Naive thymus-derived CD8-positive, alpha-beta T cell (primary cell): ENCODE measurements around the gene ZDHHC11B. TPM values are rescaled to one million over a fixed set of nuclear protein-coding genes. Genes with fewer than 3 reads are reported as not detected.
A peak's percentile ranks its signal among the peaks of the same experiment; 100 is the strongest.
"Not testable (repeated sequence)": the region's sequence is repeated elsewhere in the genome, so short reads cannot be mapped to it uniquely, and the experiment has no call there.

ENCODE experiments used
- ATAC-seq, 2 donors: fragments of 150-1000 bp; cut with Tn5 transposase in 1 of 2; sonication (Bioruptor Pico), chemical (Tn5 transposase) in 1 of 2; 1 replicate in 1 of 2; 2 replicates in 1 of 2; pipeline ENCODE4 v1.10.0; 2021; ENCODE audit warnings: mild to moderate bottlenecking in 2 of 2, moderate library complexity in 2 of 2
- POLR2A ChIA-PET: fragments of 350-600 bp; sonication (Branson Sonifier 250); formaldehyde crosslinking; loops from one replicate; lab custom pipeline; 2021; ENCODE audit warnings: antibody characterized with exemption; lab: Charles Lee
- DNase-seq, 10 donors: peaks; one replicate each; pipeline versions ENCODE4 v3.0.0 to v3.0.0-alpha.2; 2020 to 2022
- H3K27ac Mint-ChIP-seq, 10 donors: one replicate each; pipeline ENCODE4 v1.8.0; 2020 to 2022; ENCODE audit warnings: mild to moderate bottlenecking in 10 of 10, mixed read lengths in 10 of 10, moderate library complexity in 4 of 10, inconsistent platforms in 1 of 10
- H3K27me3 Mint-ChIP-seq, 5 donors: one replicate each; pipeline ENCODE4 v1.8.0; 2021 to 2022; ENCODE audit warnings: mixed read lengths in 5 of 5
- H3K36me3 Mint-ChIP-seq, 3 donors: one replicate each; pipeline ENCODE4 v1.8.0; 2020 to 2022; ENCODE audit warnings: mixed read lengths in 3 of 3, mild to moderate bottlenecking in 2 of 3, inconsistent platforms in 1 of 3
- H3K4me1 Mint-ChIP-seq, 4 donors: one replicate each; pipeline ENCODE4 v1.8.0; 2021 to 2022; ENCODE audit warnings: mixed read lengths in 4 of 4
- H3K4me3 Mint-ChIP-seq, 10 donors: one replicate each; pipeline ENCODE4 v1.8.0; 2020 to 2022; ENCODE audit warnings: mild to moderate bottlenecking in 10 of 10, mixed read lengths in 10 of 10, moderate library complexity in 6 of 10, inconsistent platforms in 1 of 10
- H3K9me3 Mint-ChIP-seq, 9 donors: one replicate each; pipeline ENCODE4 v1.8.0; 2020 to 2022; ENCODE audit warnings: mixed read lengths in 9 of 9, mild to moderate bottlenecking in 3 of 9, inconsistent platforms in 1 of 9, moderate library complexity in 1 of 9
- polyA plus RNA-seq, 3 donors: library from polyadenylated mRNA; unstranded; fragments of 300-500 nt; fragmentation: Illumina TruSeq; gene quantifications; one replicate each; pipeline ENCODE4 v1.2.3, GENCODE V29; 2021
- total RNA-seq, 8 experiments: library from RNA in 2 of 8; stranded (reverse) in 2 of 8; gene quantifications; one replicate each; pipeline ENCODE4 v1.2.3 and lab custom pipeline; 2021 to 2026

The ZDHHC11B gene
- total and polyA plus RNA-seq, 5 experiments from 2014 or later, result 1.1 to 2.3 TPM; not detected in 3

DNA sequence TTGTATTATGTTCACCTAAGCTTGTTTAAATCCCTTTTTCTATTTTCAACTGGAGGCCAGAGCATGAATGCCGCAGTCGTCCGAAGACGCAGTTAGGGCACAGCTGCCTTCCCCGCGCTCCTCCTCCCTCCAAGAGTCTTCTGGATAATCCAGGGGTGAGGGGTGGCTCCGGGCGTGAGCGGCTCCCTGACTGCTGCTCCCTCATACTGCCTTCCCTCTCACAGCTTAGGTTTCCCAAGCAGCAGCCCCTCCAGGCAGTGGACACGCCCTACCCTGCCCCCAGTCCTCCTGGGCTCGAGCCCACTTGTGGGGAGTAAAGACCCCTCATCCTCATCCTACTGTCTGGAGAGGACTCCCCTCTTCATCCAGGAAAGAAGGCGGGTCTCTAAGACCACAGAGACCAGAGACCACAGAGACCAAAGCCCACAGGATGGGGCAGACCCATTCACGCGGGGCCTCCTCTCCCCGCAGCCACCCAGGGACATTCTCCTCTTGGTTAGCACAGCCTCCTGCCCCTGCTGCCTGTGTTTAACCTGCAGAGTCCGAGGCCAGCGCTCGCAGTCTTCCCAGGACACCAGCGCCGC is 31.9 kb downstream of the ZDHHC11B start:
- H3K27me3 Mint-ChIP-seq, H3K27ac Mint-ChIP-seq, ATAC-seq, DNase-seq, H3K36me3 Mint-ChIP-seq, POLR2A ChIA-PET, H3K4me1 Mint-ChIP-seq, H3K9me3 Mint-ChIP-seq: not testable (repeated sequence)
- H3K4me3 Mint-ChIP-seq, result peak overlapping the region in 1 of 10 donors; percentile 24

DNA sequence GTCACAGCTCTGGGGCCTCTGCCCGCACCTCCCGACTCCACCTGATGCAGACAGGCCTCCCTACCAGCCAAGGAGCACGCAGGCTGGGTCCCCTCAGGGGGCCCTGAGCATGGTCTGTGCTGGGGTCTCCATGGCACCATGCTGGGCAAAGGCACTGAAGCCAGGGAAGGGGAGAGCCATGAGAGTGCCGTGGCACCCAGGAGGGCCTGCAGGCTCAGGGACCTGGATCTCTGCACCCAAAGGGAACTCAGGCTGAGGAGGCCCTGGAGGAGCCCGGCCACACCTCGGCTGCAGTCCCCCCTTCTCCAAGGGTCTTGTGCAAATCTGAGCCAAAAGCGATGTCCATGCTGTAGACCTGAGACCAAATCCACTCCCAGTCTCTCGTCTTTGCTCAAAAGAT is 32.5 kb downstream of the ZDHHC11B start:
- ATAC-seq, H3K36me3 Mint-ChIP-seq, H3K4me3 Mint-ChIP-seq, H3K27ac Mint-ChIP-seq, H3K27me3 Mint-ChIP-seq, H3K4me1 Mint-ChIP-seq, DNase-seq, POLR2A ChIA-PET, H3K9me3 Mint-ChIP-seq: not testable (repeated sequence)

DNA sequence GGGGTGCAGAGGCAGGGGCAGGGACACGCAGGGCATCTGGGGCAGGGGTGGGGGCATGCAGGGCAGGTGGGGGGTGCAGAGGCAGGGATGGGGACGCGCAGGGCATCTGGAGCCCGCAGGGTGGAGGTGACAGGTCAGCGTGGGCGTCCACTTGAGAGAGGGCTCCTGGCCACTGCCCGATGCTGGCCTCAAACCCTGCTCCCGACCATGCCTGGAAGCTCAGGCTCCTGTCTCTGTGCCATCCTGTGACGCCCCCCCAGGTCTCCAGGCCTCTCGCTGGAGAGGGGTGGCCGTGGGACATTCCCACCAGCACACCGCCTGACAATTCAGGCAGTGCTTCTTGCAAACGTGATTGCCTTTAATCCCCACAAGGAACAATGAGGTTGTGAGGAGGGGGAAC is 33.0 kb downstream of the ZDHHC11B start:
- no peak overlapping the region for H3K4me3 Mint-ChIP-seq
- POLR2A ChIA-PET, result no interaction called here
- no peak for DNase-seq

DNA sequence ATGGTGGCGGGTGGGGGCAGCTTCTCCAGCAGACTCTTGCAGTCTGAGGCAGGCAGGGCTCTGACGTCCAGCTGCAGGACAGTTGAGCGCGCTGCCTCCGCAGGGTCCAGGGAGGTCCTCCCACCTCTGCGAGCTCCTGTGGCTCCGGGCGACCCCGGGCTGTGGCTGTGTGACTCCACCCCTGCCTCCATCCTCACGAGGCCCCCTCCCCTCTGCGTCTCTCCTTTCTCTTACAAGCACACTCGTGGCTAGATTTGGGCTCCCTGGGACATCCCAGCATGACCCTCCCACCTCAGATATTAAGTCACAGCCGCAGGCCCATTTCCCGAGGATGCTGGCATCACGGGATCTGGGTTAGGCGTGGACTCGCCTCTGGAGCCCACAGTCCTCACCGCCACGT is 34.3 kb downstream of the ZDHHC11B start:
- ATAC-seq, H3K9me3 Mint-ChIP-seq: not testable (repeated sequence)

More for the DNA sequence above, 33.0 kb downstream of the ZDHHC11B start:
- no peaks in the 10 kb centered on the region for H3K27me3 Mint-ChIP-seq
- ATAC-seq, result no peak
- no peaks in the 10 kb centered on the region for H3K36me3 Mint-ChIP-seq
- peaks cover 0 to 3% (median 0%) of the 10 kb centered on the region in 4 donors for H3K4me1 Mint-ChIP-seq
- no peaks in the 10 kb centered on the region for H3K9me3 Mint-ChIP-seq
- H3K27ac Mint-ChIP-seq, result no peak overlapping the region

DNA sequence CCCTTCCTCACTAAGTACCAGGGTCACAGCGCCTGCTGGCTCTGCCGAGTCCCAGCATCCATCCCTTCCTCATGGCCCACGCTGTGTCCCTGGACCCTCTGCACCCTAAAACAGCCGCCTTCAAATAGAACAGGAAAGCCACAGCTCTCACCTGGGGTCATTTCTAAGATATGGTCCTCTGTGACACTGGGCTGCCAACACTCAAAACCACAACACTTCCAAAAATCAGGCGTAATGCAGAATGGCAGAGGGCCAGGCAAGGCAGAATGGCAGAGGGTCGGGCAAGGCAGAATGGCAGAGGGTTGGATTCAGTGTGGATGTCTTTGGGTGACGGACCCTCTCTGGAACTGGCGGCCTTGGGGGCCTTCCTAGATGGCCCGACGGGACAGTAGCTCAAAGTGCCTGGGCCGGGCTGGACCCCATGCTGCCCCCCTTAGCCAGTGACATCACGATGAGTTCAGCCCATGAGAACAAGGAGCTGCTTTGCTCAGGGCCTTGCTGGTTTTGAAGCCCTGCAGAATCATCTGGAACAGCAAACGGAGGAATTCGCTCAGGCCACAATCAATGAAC is 35.3 kb downstream of the ZDHHC11B start:
- Mint-ChIP-seq H3K4me1 (peaks cover 0 to 2% (median 0%) of the 10 kb centered on the region in 4 donors), H3K27ac (no peak overlapping the region), H3K9me3 (no peaks in the 10 kb centered on the region), H3K4me3 (no peak overlapping the region), H3K36me3 (no peaks in the 10 kb centered on the region), H3K27me3 (peaks cover 0 to 3% (median 0%) of the 10 kb centered on the region in 5 donors)
- DNase-seq (no peak), ATAC-seq (no peak)
- POLR2A ChIA-PET, result no interaction called here

More for the DNA sequence above, 34.3 kb downstream of the ZDHHC11B start:
- DNase-seq, POLR2A ChIA-PET, H3K4me3 Mint-ChIP-seq, H3K27me3 Mint-ChIP-seq, H3K27ac Mint-ChIP-seq, H3K36me3 Mint-ChIP-seq, H3K4me1 Mint-ChIP-seq: not testable (repeated sequence)

DNA sequence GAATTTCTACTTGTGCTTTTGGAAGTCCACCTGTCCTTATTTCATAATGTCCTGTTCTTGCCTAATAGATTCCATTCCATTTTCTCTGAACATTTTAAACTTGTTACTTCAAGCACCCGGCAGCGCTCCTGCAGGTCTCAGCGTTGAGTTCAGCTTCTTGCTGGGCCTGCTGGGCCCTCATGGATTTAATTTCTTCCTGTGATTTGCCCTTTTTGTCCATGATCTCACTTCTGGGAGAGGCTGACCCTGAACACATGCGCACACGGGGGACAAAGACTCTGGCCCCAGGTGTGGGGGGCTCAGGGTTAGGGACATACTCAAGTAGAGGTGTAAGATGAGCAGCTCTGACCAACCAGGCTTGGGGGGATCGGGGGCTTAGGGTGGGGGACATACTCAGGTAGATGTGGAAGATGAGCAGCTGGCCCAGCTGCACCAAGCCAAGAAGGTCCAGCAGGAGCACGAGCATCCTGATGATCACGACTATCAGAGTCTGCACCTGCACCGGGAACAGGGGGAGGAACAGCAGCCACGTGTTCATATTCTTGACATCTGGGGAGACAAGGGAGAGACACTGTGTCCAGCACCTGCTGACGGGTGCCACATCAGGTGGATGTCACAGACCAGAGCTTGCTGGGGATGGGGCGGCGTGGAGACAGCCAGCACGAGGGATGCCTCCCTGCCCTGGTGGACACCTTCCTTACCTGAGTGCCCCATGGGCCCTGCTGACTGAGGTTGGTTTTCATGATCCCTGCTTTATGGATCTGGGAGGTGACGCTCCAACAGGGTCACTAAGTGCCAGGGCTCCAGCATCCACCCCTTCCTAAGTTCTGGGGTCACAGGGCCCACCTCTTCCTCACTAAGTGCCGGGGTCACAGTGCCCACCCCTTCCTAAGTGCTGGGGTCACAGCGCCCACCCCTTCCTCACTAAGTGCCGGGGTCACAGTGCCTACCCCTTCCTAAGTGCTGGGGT is 36.2 kb downstream of the ZDHHC11B start:
- H3K27me3 Mint-ChIP-seq, POLR2A ChIA-PET, ATAC-seq, H3K36me3 Mint-ChIP-seq, DNase-seq, H3K4me3 Mint-ChIP-seq, H3K9me3 Mint-ChIP-seq, H3K4me1 Mint-ChIP-seq, H3K27ac Mint-ChIP-seq: not testable (repeated sequence)

DNA sequence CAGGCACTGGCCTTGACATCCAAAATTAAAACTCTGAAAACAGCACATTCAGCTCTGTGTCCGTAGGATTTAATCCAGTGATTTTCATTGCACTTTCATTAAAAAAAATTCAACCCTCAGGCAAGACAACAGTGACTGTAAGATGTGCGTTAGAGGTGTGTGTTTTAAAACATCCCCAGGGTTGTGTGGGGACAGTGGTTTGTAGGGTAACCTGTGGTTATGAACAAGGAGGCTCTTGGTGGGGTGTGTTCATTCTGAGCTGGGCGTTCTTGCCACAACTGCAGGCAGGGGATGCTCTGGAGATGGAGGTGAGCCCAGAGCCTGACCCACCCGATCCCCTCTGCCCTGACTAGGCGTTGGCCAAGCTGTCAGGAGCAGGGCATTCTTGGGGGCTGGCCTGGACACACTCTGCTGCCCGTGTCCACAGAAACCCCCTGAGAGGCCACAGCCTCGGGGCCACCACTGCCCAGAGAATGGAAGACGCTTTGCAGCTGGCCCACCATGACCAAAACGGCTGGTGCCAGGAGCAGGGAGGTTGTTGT is 37.2 kb downstream of the ZDHHC11B start:
- H3K27me3 Mint-ChIP-seq, H3K9me3 Mint-ChIP-seq, DNase-seq, H3K4me3 Mint-ChIP-seq, H3K27ac Mint-ChIP-seq, ATAC-seq, POLR2A ChIA-PET, H3K36me3 Mint-ChIP-seq, H3K4me1 Mint-ChIP-seq: not testable (repeated sequence)

DNA sequence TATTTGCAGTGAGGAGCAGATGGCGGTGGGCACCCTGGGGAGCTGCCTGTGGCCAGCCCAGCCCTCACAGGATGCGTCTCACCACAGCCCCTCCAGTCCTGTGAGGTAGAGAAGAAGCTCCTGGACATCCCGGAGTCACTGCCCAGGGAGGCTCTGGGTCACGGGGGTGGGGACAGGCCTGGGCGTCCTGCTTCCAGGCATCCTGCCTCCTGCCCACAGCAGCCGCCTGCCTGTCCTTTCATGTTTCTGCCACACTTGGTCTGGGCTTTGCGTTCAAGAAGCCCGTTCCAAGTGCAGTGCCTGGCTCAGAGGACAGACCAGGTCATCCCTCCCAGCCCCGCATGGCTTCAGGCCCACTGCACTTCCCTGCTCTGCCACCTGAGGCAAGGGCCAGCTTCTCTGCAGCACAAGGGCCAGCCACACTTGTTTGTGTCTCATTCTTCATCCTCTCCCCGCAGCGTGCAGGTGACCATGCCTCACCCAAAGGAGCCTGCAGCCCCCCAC is 38.2 kb downstream of the ZDHHC11B start:
- Mint-ChIP-seq H3K27me3 (peaks cover 0 to 3% (median 0%) of the 10 kb centered on the region in 5 donors), H3K9me3 (no peaks in the 10 kb centered on the region), H3K27ac (no peak overlapping the region), H3K36me3 (no peaks in the 10 kb centered on the region), H3K4me3 (no peak overlapping the region), H3K4me1 (no peaks in the 10 kb centered on the region)
- DNase-seq (no peak), ATAC-seq (no peak)
- POLR2A ChIA-PET, result no interaction called here

DNA sequence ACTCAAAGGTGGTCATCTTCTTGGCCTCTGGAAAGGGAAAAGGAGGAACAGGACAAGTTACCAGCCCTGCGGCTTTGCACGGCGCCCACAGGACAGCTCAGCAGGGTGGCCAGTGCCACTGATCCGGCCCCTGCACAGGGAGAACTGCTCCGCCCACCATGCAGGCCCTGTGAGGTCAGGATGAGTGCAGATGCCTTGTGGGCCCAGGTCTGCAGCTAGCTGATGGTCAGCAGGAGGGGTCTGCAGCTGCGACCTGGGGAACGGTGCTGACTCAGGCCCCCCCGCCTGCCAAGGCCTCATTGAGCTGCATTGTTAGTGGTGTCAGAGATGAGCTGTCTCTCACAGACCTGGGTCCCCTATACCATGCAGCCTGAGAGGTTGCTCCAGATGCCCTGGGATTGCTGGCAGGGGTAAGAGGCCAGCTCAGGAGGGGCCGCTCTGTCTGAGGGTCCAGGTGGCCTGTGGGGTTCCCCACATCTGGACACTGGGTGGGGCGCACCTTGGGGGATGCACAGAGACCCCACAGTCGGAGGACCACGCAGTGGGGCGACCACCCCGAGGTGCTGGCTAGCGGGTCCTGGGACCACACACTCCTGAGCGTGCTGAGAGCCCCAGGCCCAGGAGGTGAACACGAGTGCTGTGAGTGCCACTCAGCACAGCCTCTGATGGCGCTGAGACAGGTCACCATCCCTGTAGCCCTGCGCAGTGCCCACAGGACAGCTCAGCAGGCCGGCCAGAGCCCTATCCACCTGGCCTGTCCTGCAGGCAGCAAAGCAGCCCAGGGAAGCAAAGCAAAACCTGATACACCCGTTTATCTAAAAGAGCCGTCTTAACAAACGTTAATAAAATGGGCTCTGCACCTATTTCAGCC is 39.0 kb downstream of the ZDHHC11B start:
- H3K9me3 Mint-ChIP-seq, H3K27ac Mint-ChIP-seq, H3K36me3 Mint-ChIP-seq, H3K27me3 Mint-ChIP-seq, ATAC-seq, H3K4me1 Mint-ChIP-seq, H3K4me3 Mint-ChIP-seq, POLR2A ChIA-PET, DNase-seq: not testable (repeated sequence)

DNA sequence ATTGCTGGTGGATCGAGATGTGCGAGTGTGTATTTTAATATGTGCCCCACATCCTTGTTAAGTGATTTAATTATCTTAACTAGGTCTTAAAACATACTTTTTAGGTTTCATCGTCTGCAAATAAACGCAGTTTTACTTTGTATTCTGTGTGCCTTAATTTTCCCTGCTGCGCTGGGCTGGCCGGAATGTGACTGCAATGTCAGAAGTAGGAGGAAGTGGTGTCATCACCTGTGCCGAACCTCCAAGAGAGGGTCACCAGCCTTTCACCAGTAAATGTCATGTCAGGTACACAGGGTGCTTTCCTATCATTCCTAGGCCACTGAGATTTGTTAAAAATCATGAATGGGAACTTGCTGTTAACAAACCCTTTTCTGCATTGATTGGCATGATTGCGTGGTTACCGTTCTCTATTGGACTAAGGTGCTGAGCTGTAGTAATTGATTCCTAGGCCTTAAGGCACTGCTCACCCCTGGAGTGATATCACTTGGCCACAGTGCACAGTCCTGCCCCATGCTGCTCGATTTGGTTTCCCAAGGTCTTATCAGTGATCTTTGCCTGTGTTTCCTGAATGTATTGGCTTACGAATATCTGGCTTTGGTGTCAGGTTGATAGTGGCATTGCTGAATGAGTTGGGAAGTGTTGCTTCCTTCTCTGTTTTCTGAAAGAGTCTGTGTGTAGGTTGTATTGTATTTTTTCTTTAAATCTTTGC is 40.7 kb downstream of the ZDHHC11B start:
- DNase-seq, H3K4me1 Mint-ChIP-seq, POLR2A ChIA-PET, H3K4me3 Mint-ChIP-seq, ATAC-seq, H3K27me3 Mint-ChIP-seq, H3K27ac Mint-ChIP-seq, H3K9me3 Mint-ChIP-seq, H3K36me3 Mint-ChIP-seq: not testable (repeated sequence)

DNA sequence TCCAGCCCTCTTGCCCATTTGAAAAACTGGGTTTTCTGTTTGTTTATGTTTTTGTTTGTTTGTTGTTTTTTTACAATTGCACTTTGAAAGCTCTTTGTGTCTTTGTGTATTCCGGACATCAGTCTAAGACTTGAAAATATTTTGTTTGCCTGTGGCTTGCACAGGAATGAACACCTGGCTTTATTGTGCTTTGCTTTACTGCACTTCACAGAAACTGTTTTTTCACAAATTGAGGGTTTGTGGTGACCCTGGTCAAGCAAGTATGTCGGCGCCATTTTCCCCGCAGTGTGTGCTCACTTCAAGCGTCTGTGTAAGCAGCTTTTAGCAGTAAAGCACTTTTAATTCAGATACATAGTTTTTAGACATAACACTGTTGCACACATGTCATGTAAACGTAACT is 42.3 kb downstream of the ZDHHC11B start:
- H3K27ac Mint-ChIP-seq, H3K36me3 Mint-ChIP-seq, ATAC-seq, H3K4me1 Mint-ChIP-seq, H3K9me3 Mint-ChIP-seq, POLR2A ChIA-PET, H3K4me3 Mint-ChIP-seq, H3K27me3 Mint-ChIP-seq, DNase-seq: not testable (repeated sequence)

DNA sequence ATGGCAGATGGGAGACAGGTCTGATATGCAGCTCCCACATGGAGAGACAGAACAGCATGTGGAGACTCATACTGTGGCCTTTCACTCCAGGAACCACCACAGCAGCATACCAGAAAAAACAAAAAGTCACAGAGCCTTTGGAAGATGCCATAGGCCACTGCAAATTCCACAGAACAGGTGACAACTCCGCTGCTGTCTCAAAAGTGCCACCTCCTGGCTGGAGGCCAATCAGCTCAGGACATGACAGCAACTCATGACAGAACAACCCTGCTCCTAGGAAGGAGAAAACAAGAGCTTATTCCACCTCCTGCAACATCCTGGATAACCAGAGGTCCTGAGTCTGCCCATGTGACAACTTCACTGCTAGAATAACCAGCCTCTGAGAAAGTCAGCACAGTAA is 50.4 kb downstream of the ZDHHC11B start:
- DNase-seq, POLR2A ChIA-PET, ATAC-seq: not testable (repeated sequence)

More for the DNA sequence above, 50.4 kb downstream of the ZDHHC11B start:
- not testable (repeated sequence) for H3K36me3 Mint-ChIP-seq, H3K4me1 Mint-ChIP-seq, H3K9me3 Mint-ChIP-seq, H3K4me3 Mint-ChIP-seq, H3K27ac Mint-ChIP-seq
- H3K27me3 Mint-ChIP-seq, result peaks cover 10 to 41% (median 27%) of the 10 kb centered on the region in 5 donors
